HepG2 (cell line): Measurements from ENCODE around the gene ZDHHC7. TPM values are rescaled to one million over a fixed set of nuclear protein-coding genes. Genes with fewer than 3 reads are reported as not detected.
A peak's percentile ranks its signal among the peaks of the same experiment; 100 is the strongest.

Source experiments
- ATAC-seq: fragments of 200-7000 bp; cut with Tn5 transposase; 3 replicates; pipeline ENCODE4 v1.9.1; 2020; ENCODE audit warnings: mild to moderate bottlenecking, moderate library complexity
- BruUV-seq: library from RNA; stranded (reverse); fragments of 400-500 nt; replicated peaks from 2 replicates; lab custom pipeline; 2021; lab: Mats Ljungman, UMichigan
- CTCF ChIA-PET: fragments of 300-600 bp; formaldehyde crosslinking; extraction: SDS; loops from one replicate; lab custom pipeline; 2021; ENCODE audit warnings: low total read pairs, inconsistent platforms, low intra/inter-chr PET ratio; lab: Yijun Ruan, JAX
- POLR2A ChIA-PET: fragments of 350-600 bp; sonication (Branson Sonifier 250); formaldehyde crosslinking; loops from one replicate; lab custom pipeline; 2020; ENCODE audit warnings: antibody characterized with exemption, inconsistent platforms; lab: Yijun Ruan, JAX
- DNase-seq: peaks from one replicate; pipeline ENCODE4 v3.0.0-alpha.2; 2015; ENCODE audit warnings: low spot score
- FAIRE-seq: peaks from 3 replicates; lab custom pipeline; 2011; peaks lifted over from hg19 to GRCh38; lab: Jason Lieb, UNC
- H2AFZ ChIP-seq: one replicate; pipeline ENCODE4 v1.6.1; 2011; ENCODE audit warnings: low read length, inconsistent platforms
- H3K27ac ChIP-seq: fragments of 300-600 bp; 3 replicates; pipeline ENCODE4 v1.8.0; 2011; ENCODE audit warnings: mixed run types, mild to moderate bottlenecking, mixed read lengths, low read length, inconsistent platforms; ENCODE audit not compliant: insufficient read depth; ENCODE audit errors: extremely low read length
- H3K27me3 ChIP-seq, 2 experiments: fragments of 200-600 bp in 1 of 2; 2 replicates in 1 of 2; 3 replicates in 1 of 2; pipeline versions ENCODE4 v1.6.0 to v1.8.0; 2011; ENCODE audit warnings: low read length in 2 of 2, mild to moderate bottlenecking in 2 of 2, moderate library complexity in 2 of 2, inconsistent platforms in 1 of 2; ENCODE audit not compliant: insufficient read depth in 2 of 2, control insufficient read depth in 1 of 2
- H3K36me3 ChIP-seq, 2 experiments: fragments of 200-600 bp in 1 of 2; replicated peaks in 1 of 2; 2 replicates in 1 of 2; 3 replicates in 1 of 2; pipeline versions ENCODE4 v1.5.1 to v1.8.0; 2011; ENCODE audit warnings: low read length in 2 of 2, inconsistent platforms in 1 of 2; ENCODE audit not compliant: insufficient read depth in 2 of 2, control insufficient read depth in 1 of 2
- H3K4me1 ChIP-seq: 2 replicates; pipeline ENCODE4 v1.5.1; 2012; ENCODE audit warnings: low read length, inconsistent platforms; ENCODE audit not compliant: insufficient read depth
- H3K4me2 ChIP-seq: 2 replicates; pipeline ENCODE4 v1.6.0; 2011; ENCODE audit warnings: low read depth, low read length, inconsistent platforms
- H3K4me3 ChIP-seq, 3 experiments: fragments of 200-600 bp in 1 of 3; sonication (generic), shearing (Covaris generic) in 1 of 3; replicated peaks in 1 of 3; 2 replicates each; pipeline ENCODE4 v1.5.1; 2011 to 2016; ENCODE audit warnings: low read length in 3 of 3, inconsistent platforms in 2 of 3, low read depth in 2 of 3, mild to moderate bottlenecking in 2 of 3, control low read depth in 1 of 3, mixed read lengths in 1 of 3; ENCODE audit not compliant: insufficient read depth in 1 of 3
- H3K79me2 ChIP-seq: one replicate; pipeline ENCODE4 v1.6.1; 2011; ENCODE audit warnings: low read length, inconsistent platforms; ENCODE audit not compliant: insufficient read depth
- H3K9ac ChIP-seq: 2 replicates; pipeline ENCODE4 v1.6.0; 2011; ENCODE audit warnings: mild to moderate bottlenecking, low read depth, low read length, inconsistent platforms; ENCODE audit not compliant: insufficient read depth
- H3K9me3 ChIP-seq: 2 replicates; pipeline ENCODE4 v1.5.1; 2012; ENCODE audit warnings: mild to moderate bottlenecking, low read length
- H4K20me1 ChIP-seq: 2 replicates; pipeline ENCODE4 v1.6.0; 2011; ENCODE audit warnings: inconsistent platforms, mild to moderate bottlenecking, low read length, moderate library complexity; ENCODE audit not compliant: insufficient read depth
- CREB1 ChIP-seq, 2 experiments: fragments of 450-650 bp in 1 of 2; IDR thresholded peaks; 2 replicates each; pipeline ENCODE4 v1.6.1; 2016 to 2017; ENCODE audit warnings: control low read depth in 1 of 2, mild to moderate bottlenecking in 1 of 2, missing compliant biosample characterization in 1 of 2, missing genetic modification characterization in 1 of 2
- HDAC1 ChIP-seq: sonication (generic); formaldehyde crosslinking; IDR thresholded peaks from 2 replicates; pipeline ENCODE4 v1.5.1; 2020; ENCODE audit warnings: mild to moderate bottlenecking, missing genetic modification reagents
- LRRFIP1 ChIP-seq: sonication (generic); formaldehyde crosslinking; conservative IDR thresholded peaks from 2 replicates; pipeline ENCODE4 v1.4.0; 2020; ENCODE audit warnings: missing genetic modification reagents
- NFATC3 ChIP-seq: sonication (generic); formaldehyde crosslinking; IDR thresholded peaks from 2 replicates; pipeline ENCODE4 v1.5.1; 2020; ENCODE audit warnings: mild to moderate bottlenecking, missing genetic modification reagents
- NPAS2 ChIP-seq: sonication (generic); formaldehyde crosslinking; IDR thresholded peaks from 2 replicates; pipeline ENCODE4 v1.8.0; 2022; ENCODE audit warnings: mild to moderate bottlenecking, missing genetic modification reagents, borderline replicate concordance
- ZNF383 ChIP-seq: sonication (generic); formaldehyde crosslinking; IDR thresholded peaks from 2 replicates; pipeline ENCODE4 v1.4.0; 2020; ENCODE audit warnings: missing genetic modification reagents, mild to moderate bottlenecking, borderline replicate concordance
- ZNF558 ChIP-seq: sonication (generic); formaldehyde crosslinking; IDR thresholded peaks from 2 replicates; pipeline ENCODE4 v1.9.0; 2022; ENCODE audit warnings: mild to moderate bottlenecking, missing genetic modification reagents, borderline replicate concordance
- ZNF605 ChIP-seq: sonication (generic); formaldehyde crosslinking; IDR thresholded peaks from 2 replicates; pipeline ENCODE4 v1.8.0; 2022; ENCODE audit warnings: mild to moderate bottlenecking, missing genetic modification reagents
- ZNF777 ChIP-seq: sonication (generic); formaldehyde crosslinking; IDR thresholded peaks from 2 replicates; pipeline ENCODE4 v1.4.0; 2020; ENCODE audit warnings: missing genetic modification reagents
- WGBS: methylation state at CpG from one replicate; pipeline ENCODE4 v1.1.6; 2017; ENCODE audit warnings: low lambda C conversion rate; 5-methylcytosine and 5-hydroxymethylcytosine counted together
- in situ Hi-C: cut with HindIII; loops from 2 replicates; pipeline ENCODE4 v1.10.0; 2017; ENCODE audit warnings: low pct_unique_long_range_greater_than_20kb; ENCODE audit not compliant: extremely low pct_ligation_motif_present
- intact Hi-C: fragments of 100-400 bp; cut with micrococcal nuclease; formaldehyde crosslinking; loops from one replicate; pipeline ENCODE4 v1.10.0; 2022; ENCODE audit not compliant: unreplicated experiment
- polyA plus RNA-seq, 8 experiments: library from polyadenylated mRNA; depleted of rRNA in 3 of 8; stranded (reverse) in 7 of 8; unstranded in 1 of 8; fragments of >200 nt; fragmentation: Illumina TruSeq in 4 of 8; extraction: Trizol in 4 of 8; gene quantifications; 2 replicates each; pipeline versions ENCODE4 v1.2.1 to v1.2.3, GENCODE V29; 2011 to 2016; ENCODE audit warnings: low read depth in 4 of 8, missing spikeins in 1 of 8, mixed read lengths in 1 of 8; ENCODE audit not compliant: insufficient read depth in 1 of 8
- total RNA-seq, 5 experiments: library from RNA; depleted of rRNA; stranded (reverse); fragments of >200 nt; fragmentation: Illumina TruSeq; extraction: Trizol; gene quantifications; 2 replicates each; pipeline ENCODE4 v1.2.3, GENCODE V29; 2016; ENCODE audit warnings: low read depth in 1 of 5
- TF ChIP-seq, protein P1 (sequence below): sonication (generic); formaldehyde crosslinking; IDR thresholded peaks from 2 replicates; pipeline ENCODE4 v1.9.0; 2021; ENCODE audit warnings: mild to moderate bottlenecking, missing genetic modification reagents

Gene ZDHHC7
- total and polyA plus RNA-seq, 2 of the 13 experiments (the other 11 are each of a cell fraction or from before 2014, with no cell fraction given): 46.8 to 67.6 TPM

GRCh38 chr16:84967828-84968227 lies 43.5 kb downstream of the ZDHHC7 start (continued):
- TF ChIP-seq LRRFIP1 (CRISPR knock-in tag): no peak
- no peak for TF ChIP-seq NPAS2 (CRISPR knock-in tag)
- TF ChIP-seq ZNF558 (CRISPR knock-in tag): no peak

DNA sequence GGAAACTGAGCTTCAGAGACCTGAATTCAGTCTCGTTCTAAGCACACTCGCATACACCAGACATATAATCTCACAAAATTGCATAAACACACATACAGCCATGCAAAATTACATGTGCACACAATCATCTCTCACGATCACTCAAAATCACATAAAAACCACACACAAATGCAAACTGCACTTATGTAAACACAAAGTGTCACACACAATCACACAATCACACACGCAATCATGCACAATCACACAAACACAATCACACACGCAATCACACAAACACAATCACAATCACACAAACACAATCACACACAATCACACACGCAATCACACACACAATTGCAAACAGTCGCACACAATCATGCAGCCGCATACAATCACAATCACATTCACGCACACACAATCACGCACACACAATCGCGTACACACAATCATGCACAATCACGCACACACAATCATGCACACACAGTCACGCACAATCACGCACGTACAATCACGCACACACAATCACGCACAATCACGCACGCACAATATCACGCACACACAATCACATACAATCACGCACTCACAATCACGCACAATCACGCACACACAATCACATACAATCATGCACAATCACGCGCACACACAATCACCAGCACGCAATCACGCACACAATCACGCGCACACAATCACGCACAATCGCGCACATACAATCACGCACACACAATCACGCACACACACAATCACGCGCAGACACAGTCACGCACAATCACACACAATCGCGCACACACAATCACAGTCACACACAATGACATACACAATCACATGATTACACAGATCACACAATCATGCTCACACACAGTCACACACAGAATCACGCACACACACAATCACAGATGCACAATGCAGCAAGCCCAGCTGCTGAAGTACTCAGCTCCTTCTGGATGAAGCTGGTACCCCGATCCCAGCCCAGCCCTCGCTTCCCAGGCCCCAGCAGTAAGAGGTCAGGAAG lies 45.6 kb downstream of the ZDHHC7 start:
- intact Hi-C loops: no loop called here
- TF ChIP-seq CREB1 (IDR thresholded peaks at IDR 0.05) (peak; percentile 20; the same call in 1 of the 2 replicates), CREB1 (CRISPR knock-in tag; IDR thresholded peaks at IDR 0.05) (no peak), ZNF383 (CRISPR knock-in tag) (no peak), ZNF605 (no peak), NFATC3 (CRISPR knock-in tag) (no peak), ZNF777 (CRISPR knock-in tag) (no peak), HDAC1 (CRISPR knock-in tag) (no peak)
- TF ChIP-seq, protein P1, sequence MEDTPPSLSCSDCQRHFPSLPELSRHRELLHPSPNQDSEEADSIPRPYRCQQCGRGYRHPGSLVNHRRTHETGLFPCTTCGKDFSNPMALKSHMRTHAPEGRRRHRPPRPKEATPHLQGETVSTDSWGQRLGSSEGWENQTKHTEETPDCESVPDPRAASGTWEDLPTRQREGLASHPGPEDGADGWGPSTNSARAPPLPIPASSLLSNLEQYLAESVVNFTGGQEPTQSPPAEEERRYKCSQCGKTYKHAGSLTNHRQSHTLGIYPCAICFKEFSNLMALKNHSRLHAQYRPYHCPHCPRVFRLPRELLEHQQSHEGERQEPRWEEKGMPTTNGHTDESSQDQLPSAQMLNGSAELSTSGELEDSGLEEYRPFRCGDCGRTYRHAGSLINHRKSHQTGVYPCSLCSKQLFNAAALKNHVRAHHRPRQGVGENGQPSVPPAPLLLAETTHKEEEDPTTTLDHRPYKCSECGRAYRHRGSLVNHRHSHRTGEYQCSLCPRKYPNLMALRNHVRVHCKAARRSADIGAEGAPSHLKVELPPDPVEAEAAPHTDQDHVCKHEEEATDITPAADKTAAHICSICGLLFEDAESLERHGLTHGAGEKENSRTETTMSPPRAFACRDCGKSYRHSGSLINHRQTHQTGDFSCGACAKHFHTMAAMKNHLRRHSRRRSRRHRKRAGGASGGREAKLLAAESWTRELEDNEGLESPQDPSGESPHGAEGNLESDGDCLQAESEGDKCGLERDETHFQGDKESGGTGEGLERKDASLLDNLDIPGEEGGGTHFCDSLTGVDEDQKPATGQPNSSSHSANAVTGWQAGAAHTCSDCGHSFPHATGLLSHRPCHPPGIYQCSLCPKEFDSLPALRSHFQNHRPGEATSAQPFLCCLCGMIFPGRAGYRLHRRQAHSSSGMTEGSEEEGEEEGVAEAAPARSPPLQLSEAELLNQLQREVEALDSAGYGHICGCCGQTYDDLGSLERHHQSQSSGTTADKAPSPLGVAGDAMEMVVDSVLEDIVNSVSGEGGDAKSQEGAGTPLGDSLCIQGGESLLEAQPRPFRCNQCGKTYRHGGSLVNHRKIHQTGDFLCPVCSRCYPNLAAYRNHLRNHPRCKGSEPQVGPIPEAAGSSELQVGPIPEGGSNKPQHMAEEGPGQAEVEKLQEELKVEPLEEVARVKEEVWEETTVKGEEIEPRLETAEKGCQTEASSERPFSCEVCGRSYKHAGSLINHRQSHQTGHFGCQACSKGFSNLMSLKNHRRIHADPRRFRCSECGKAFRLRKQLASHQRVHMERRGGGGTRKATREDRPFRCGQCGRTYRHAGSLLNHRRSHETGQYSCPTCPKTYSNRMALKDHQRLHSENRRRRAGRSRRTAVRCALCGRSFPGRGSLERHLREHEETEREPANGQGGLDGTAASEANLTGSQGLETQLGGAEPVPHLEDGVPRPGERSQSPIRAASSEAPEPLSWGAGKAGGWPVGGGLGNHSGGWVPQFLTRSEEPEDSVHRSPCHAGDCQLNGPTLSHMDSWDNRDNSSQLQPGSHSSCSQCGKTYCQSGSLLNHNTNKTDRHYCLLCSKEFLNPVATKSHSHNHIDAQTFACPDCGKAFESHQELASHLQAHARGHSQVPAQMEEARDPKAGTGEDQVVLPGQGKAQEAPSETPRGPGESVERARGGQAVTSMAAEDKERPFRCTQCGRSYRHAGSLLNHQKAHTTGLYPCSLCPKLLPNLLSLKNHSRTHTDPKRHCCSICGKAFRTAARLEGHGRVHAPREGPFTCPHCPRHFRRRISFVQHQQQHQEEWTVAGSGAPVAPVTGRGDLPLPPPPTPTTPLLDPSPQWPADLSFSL (CRISPR knock-in tag): peak; percentile 96

More for the DNA sequence above, 45.6 kb downstream of the ZDHHC7 start:
- Histone ChIP-seq H3K4me3 (no peak overlapping the region), H3K4me1 (peaks cover 10% of the 10 kb centered on the region), H3K9me3 (no peaks in the 10 kb centered on the region), H3K27me3 (peaks cover 0 to 28% of the 10 kb centered on the region in 2 experiments; a peak in 4 of 5 replicates), H3K27ac (no peak overlapping the region), H4K20me1 (no peaks in the 10 kb centered on the region), H3K9ac (no peak overlapping the region), H3K36me3 (no peaks in the 10 kb centered on the region), H3K4me2 (no peak overlapping the region), H2AFZ (no peak overlapping the region), H3K79me2 (no peaks in the 10 kb centered on the region)
- BruUV-seq: no TSS peak
- in situ Hi-C loops: loop anchor here (5.0 kb wide), 1 partner anchor 38 kb away; no protein-coding TSS in a partner anchor
- ATAC-seq (no peak), DNase-seq (no peak), FAIRE-seq (no peak)
- 81% methylated on average over 43 of the region's 43 CpGs for WGBS
- POLR2A ChIA-PET: no interaction called here
- CTCF ChIA-PET: no interaction called here
